Ovary (tissue), 9 donors: Measurements from ENCODE around the gene USP43. TPM values are rescaled to one million over a fixed set of nuclear protein-coding genes. Genes with fewer than 3 reads are reported as not detected.

ENCODE experiments used
- DNase-seq, 5 donors: peaks; one replicate each; pipeline ENCODE4 v3.0.0-alpha.2; 2019 to 2020
- H3K27ac ChIP-seq, 2 donors: fragments of 200-600 bp; one replicate each; pipeline versions ENCODE4 v1.5.1 to v1.8.0; 2019 to 2022
- H3K27me3 ChIP-seq: fragments of 200-600 bp; one replicate; pipeline ENCODE4 v1.8.0; 2022
- H3K36me3 ChIP-seq: fragments of 200-600 bp; sonication (generic); one replicate; pipeline ENCODE4 v1.5.1; 2019
- H3K4me1 ChIP-seq: one replicate; pipeline ENCODE4 v1.8.1; 2013; ENCODE audit warnings: mild to moderate bottlenecking, moderate library complexity; ENCODE audit not compliant: insufficient read depth
- H3K4me3 ChIP-seq: fragments of 200-600 bp; sonication (generic); one replicate; pipeline ENCODE4 v1.5.1; 2017
- H3K9me3 ChIP-seq, 2 donors: fragments of 200-600 bp in 1 of 2; sonication (generic) in 1 of 2; one replicate each; pipeline versions ENCODE4 v1.5.1 to v1.8.1; 2013 to 2019; ENCODE audit warnings: mild to moderate bottlenecking in 1 of 2, moderate library complexity in 1 of 2
- CTCF ChIP-seq, 3 donors: fragments of 450-650 bp in 2 of 3; fragments of 200-600 bp in 1 of 3; IDR thresholded peaks; one replicate each; pipeline versions ENCODE4 v1.5.1 to v1.8.0; 2016 to 2022; ENCODE audit warnings: antibody characterized with exemption in 3 of 3, mild to moderate bottlenecking in 1 of 3
- EP300 ChIP-seq: sonication (generic); formaldehyde crosslinking; IDR thresholded peaks from one replicate; pipeline ENCODE4 v1.6.1; 2017; ENCODE audit warnings: antibody characterized with exemption
- POLR2A ChIP-seq: fragments of 450-650 bp; IDR thresholded peaks from one replicate; pipeline ENCODE4 v1.6.1; 2017; ENCODE audit warnings: antibody characterized with exemption, mild to moderate bottlenecking, moderate library complexity
- WGBS, 3 donors: extraction: QIAGEN DNeasy Blood & Tissue Kit in 1 of 3; methylation state at CpG; one replicate each; pipeline versions ENCODE4 v1.1.5 to v1.1.7; 2013 to 2017; 5-methylcytosine and 5-hydroxymethylcytosine counted together
- intact Hi-C, 4 donors: fragments of 100-400 bp; cut with DNase I; formaldehyde crosslinking; loops; one replicate each; pipeline versions ENCODE4 v1.11.0 to v1.15.1; 2022 to 2023
- polyA plus RNA-seq, 2 donors: library from polyadenylated mRNA; stranded (reverse); fragments of 200-250 nt in 1 of 2; fragments of 350-450 nt in 1 of 2; fragmentation: Illumina TruSeq in 1 of 2; extraction: RNeasy Lipid Tissue Mini Kit (QIAGEN cat#74804) in 1 of 2; gene quantifications; one replicate each; pipeline ENCODE4 v1.2.3, GENCODE V29; 2013 to 2014
- total RNA-seq, 7 donors: library from RNA; depleted of rRNA in 2 of 7; stranded (reverse); fragments of >200 nt in 2 of 7; fragmentation: NEBNext Ultra II Directional in 3 of 7; extraction: Animal tissue kit (Norgen Biotek cat#: 25700) in 3 of 7; gene quantifications; one replicate each; pipeline versions ENCODE4 v1.1.0 to v1.2.4, GENCODE V29; 2016 to 2023
- donor health status: DM: no; HTN: no; CAD: no; lungs with moderate emphysema.
- donor health status: DM: no; HTN: no; CAD: no.
- donor health status: Bipolar disorder and iron deficiency.
- donor health status: DM: yes; HTN: yes; CAD: no.
- donor health status: DM: no; HTN: no; CAD: no.
- donor health status: DM: yes; HTN: yes; CAD: no.

Gene USP43
- total and polyA plus RNA-seq, 9 donors, result 0.13 to 11.1 (median 0.68) TPM; not detected in 1

GRCh38 chr17:9771465-9771864, 126.1 kb downstream of the USP43 start:
- intact Hi-C loops, result loop anchor here in 1 of 4 donors (10.0 kb wide), 1 partner anchor 103 kb away; no protein-coding TSS in a partner anchor
- 93 to 94% (median 93%) methylated on average over 27 of the region's 27 CpGs for WGBS, 3 donors
- H3K36me3 ChIP-seq, result no peaks in the 10 kb centered on the region
- H3K4me3 ChIP-seq, result no peak overlapping the region
- H3K27me3 ChIP-seq, result no peaks in the 10 kb centered on the region
- H3K4me1 ChIP-seq, result no peaks in the 10 kb centered on the region
- H3K27ac ChIP-seq, result no peak overlapping the region
- H3K9me3 ChIP-seq, result no peaks in the 10 kb centered on the region
- no peak for DNase-seq
- TF ChIP-seq CTCF (IDR thresholded peaks at IDR 0.05) (no peak), POLR2A (no peak)

- no peaks in the 10 kb centered on the region for H3K27me3 ChIP-seq
- H3K4me3 ChIP-seq, result no peak overlapping the region
- no peak overlapping the region for H3K27ac ChIP-seq
- intact Hi-C loops, result loop anchor here in 1 of 4 donors (10.0 kb wide), 1 partner anchor 102 kb away; no protein-coding TSS in a partner anchor
- no peaks in the 10 kb centered on the region for H3K4me1 ChIP-seq
- H3K9me3 ChIP-seq, result no peaks in the 10 kb centered on the region
- TF ChIP-seq EP300, result no peak
- no peak for TF ChIP-seq POLR2A
- TF ChIP-seq CTCF (IDR thresholded peaks at IDR 0.05), result no peak
- no peak for DNase-seq
- no peaks in the 10 kb centered on the region for H3K36me3 ChIP-seq
- 66 to 79% (median 67%) methylated on average over 19 of the region's 19 CpGs for WGBS, 3 donors
Measured at GRCh38 chr17:9772658-9773057, 127.3 kb downstream of the USP43 start.

GRCh38 chr17:9776911-9777310, 131.6 kb downstream of the USP43 start:
- TF ChIP-seq EP300 (no peak), CTCF (IDR thresholded peaks at IDR 0.05) (no peak), POLR2A (no peak)
- no peaks in the 10 kb centered on the region for H3K9me3 ChIP-seq
- no peaks in the 10 kb centered on the region for H3K27me3 ChIP-seq
- no peak overlapping the region for H3K27ac ChIP-seq
- intact Hi-C loops, result loop anchor here in 1 of 4 donors (10.0 kb wide), 1 partner anchor 98 kb away; no protein-coding TSS in a partner anchor
- H3K36me3 ChIP-seq, result no peaks in the 10 kb centered on the region
- no peak overlapping the region for H3K4me3 ChIP-seq
- DNase-seq, result no peak
- 84 to 87% (median 85%) methylated on average over 9 of the region's 9 CpGs for WGBS, 3 donors
- H3K4me1 ChIP-seq, result no peaks in the 10 kb centered on the region

Other genes with a start within 250 kb of the USP43 start
- gene STX8, start 69.7 kb upstream of the USP43 start, total RNA-seq, result 10 to 100 TPM; 45.2 to 67.8 (median 53.8) TPM
- 100 to 1,000 TPM in 1 of 2 donors, 10 to 100 TPM in 1; 37.6 to 112 TPM for gene STX8, start 69.7 kb upstream of the USP43 start, polyA plus RNA-seq
- 10 to 100 TPM in 1 of 7 donors, 1 to 10 TPM in 5, under 1 TPM in 1; 0.45 to 46.6 (median 1.5) TPM for gene CFAP52, start 68.9 kb upstream of the USP43 start, total RNA-seq
- under 1 TPM; 0.18 to 0.35 TPM for gene CFAP52, start 68.9 kb upstream of the USP43 start, polyA plus RNA-seq
- not detected for gene DHRS7C, start 146.1 kb downstream of the USP43 start, total RNA-seq
- not detected for gene DHRS7C, start 146.1 kb downstream of the USP43 start, polyA plus RNA-seq
- gene GSG1L2, start 176.6 kb downstream of the USP43 start, total RNA-seq, result not detected
- not detected for gene GSG1L2, start 176.6 kb downstream of the USP43 start, polyA plus RNA-seq
- gene GLP2R, start 180.4 kb downstream of the USP43 start, total RNA-seq, result 1 to 10 TPM in 1 of 7 donors, under 1 TPM in 6; 0.18 to 1.0 (median 0.57) TPM
- 1 to 10 TPM in 1 of 2 donors, under 1 TPM in 1; 0.50 to 3.4 TPM for gene GLP2R, start 180.4 kb downstream of the USP43 start, polyA plus RNA-seq